GM20000 (cell line): ENCODE measurements around the gene MTA2.
"Not testable (repeated sequence)": the region's sequence is repeated elsewhere in the genome, so short reads cannot be mapped to it uniquely, and the experiment has no call there.

Experiments used
- DNase-seq: peaks from one replicate; pipeline ENCODE4 v3.0.0; 2012; ENCODE audit warnings: low spot score
- CTCF ChIP-seq: IDR thresholded peaks from 2 replicates; pipeline ENCODE4 v1.5.1; 2012; ENCODE audit warnings: mild to moderate bottlenecking, control low read depth; ENCODE audit errors: extremely low read depth, missing control alignments

The MTA2 gene

GRCh38 chr11:62552485-62553079, 49.1 kb downstream of the MTA2 start:
- no peak for DNase-seq
- TF ChIP-seq CTCF = no peak

GRCh38 chr11:62550478-62550877, 51.2 kb downstream of the MTA2 start:
- not testable (repeated sequence) for DNase-seq

- no peak for DNase-seq
- no peak for TF ChIP-seq CTCF
These were observed 52.9 kb downstream of the MTA2 start for GRCh38 chr11:62548545-62549335.

GRCh38 chr11:62547691-62548281, 53.9 kb downstream of the MTA2 start:
- TF ChIP-seq CTCF = no peak
- DNase-seq = no peak

GRCh38 chr11:62546929-62547625, 54.6 kb downstream of the MTA2 start:
- TF ChIP-seq CTCF = no peak
- no peak for DNase-seq

- no peak for TF ChIP-seq CTCF
- DNase-seq = peak; percentile 85
These were observed 55.3 kb downstream of the MTA2 start, which contains the start of gene AHNAK for GRCh38 chr11:62546244-62546928. Gene AHNAK, minus strand, starts transcription at chr11:62546806. Its CDS starts 10,708 bp downstream, at chr11:62536098.

- DNase-seq = peak; percentile 63
- TF ChIP-seq CTCF = no peak
These were observed 56.0 kb downstream of the MTA2 start for GRCh38 chr11:62545437-62546243.
